Liver (tissue), 9 donors: Measurements from ENCODE around the gene MYO18A. TPM values are rescaled to one million over a fixed set of nuclear protein-coding genes. Genes with fewer than 3 reads are reported as not detected.

ENCODE experiments used
- DNase-seq: peaks from one replicate; pipeline ENCODE4 v3.0.0-alpha.2; 2017; ENCODE audit warnings: low spot score
- H3K27ac ChIP-seq, 2 donors: one replicate each; pipeline ENCODE4 v1.7.0; 2013; ENCODE audit warnings: inconsistent platforms in 2 of 2, low read length in 2 of 2, control low read depth in 1 of 2, low read depth in 1 of 2, mild to moderate bottlenecking in 1 of 2
- H3K27me3 ChIP-seq, 4 donors: one replicate each; pipeline versions ENCODE4 v1.6.1 to v1.7.0; 2013; ENCODE audit warnings: low read length in 3 of 4, inconsistent platforms in 1 of 4, mild to moderate bottlenecking in 1 of 4, moderate library complexity in 1 of 4; ENCODE audit not compliant: control insufficient read depth in 4 of 4, insufficient read depth in 4 of 4
- H3K36me3 ChIP-seq, 4 donors: one replicate each; pipeline versions ENCODE4 v1.6.1 to v1.7.0; 2013; ENCODE audit warnings: low read length in 3 of 4, mild to moderate bottlenecking in 3 of 4, low read depth in 1 of 4, moderate library complexity in 1 of 4; ENCODE audit not compliant: control insufficient read depth in 4 of 4, insufficient read depth in 3 of 4
- H3K4me1 ChIP-seq, 4 donors: one replicate each; pipeline versions ENCODE4 v1.6.1 to v1.7.0; 2013; ENCODE audit warnings: low read length in 3 of 4, mild to moderate bottlenecking in 3 of 4, moderate library complexity in 1 of 4; ENCODE audit not compliant: control insufficient read depth in 4 of 4, insufficient read depth in 4 of 4
- H3K4me3 ChIP-seq, 3 donors: one replicate each; pipeline versions ENCODE4 v1.6.1 to v1.7.0; 2013; ENCODE audit warnings: low read length in 3 of 3, control low read depth in 1 of 3, low read depth in 1 of 3, mild to moderate bottlenecking in 1 of 3
- H3K9ac ChIP-seq, 2 donors: one replicate each; pipeline ENCODE4 v1.7.0; 2013; ENCODE audit warnings: low read length in 2 of 2, mild to moderate bottlenecking in 2 of 2, moderate library complexity in 2 of 2, control low read depth in 1 of 2, low read depth in 1 of 2
- H3K9me3 ChIP-seq, 4 donors: one replicate each; pipeline versions ENCODE4 v1.6.1 to v1.7.0; 2013; ENCODE audit warnings: low read length in 3 of 4; ENCODE audit not compliant: control insufficient read depth in 4 of 4
- EGR1 ChIP-seq, 2 donors: IDR thresholded peaks; 2 replicates each; pipeline ENCODE4 v1.6.1; 2016 to 2018; ENCODE audit warnings: antibody characterized with exemption in 2 of 2, low read depth in 2 of 2
- FOXA1 ChIP-seq: IDR thresholded peaks from 2 replicates; pipeline ENCODE4 v1.6.1; 2016; ENCODE audit warnings: antibody characterized with exemption
- FOXA2 ChIP-seq: IDR thresholded peaks from 2 replicates; pipeline ENCODE4 v1.6.1; 2016; ENCODE audit warnings: antibody characterized with exemption
- GABPA ChIP-seq, 2 donors: IDR thresholded peaks in 1 of 2; conservative IDR thresholded peaks in 1 of 2; 2 replicates each; pipeline ENCODE4 v1.6.1; 2016; ENCODE audit warnings: antibody characterized with exemption in 2 of 2, mild to moderate bottlenecking in 1 of 2, moderate library complexity in 1 of 2
- HNF4A ChIP-seq, 2 donors: conservative IDR thresholded peaks; 2 replicates each; pipeline ENCODE4 v1.6.1; 2016; ENCODE audit warnings: antibody characterized with exemption in 2 of 2, mild to moderate bottlenecking in 2 of 2
- HNF4G ChIP-seq: IDR thresholded peaks from 2 replicates; pipeline ENCODE4 v1.6.1; 2016; ENCODE audit warnings: antibody characterized with exemption
- JUND ChIP-seq, 2 donors: IDR thresholded peaks; 2 replicates each; pipeline ENCODE4 v1.6.1; 2016; ENCODE audit warnings: antibody characterized with exemption in 2 of 2
- NR2F2 ChIP-seq: IDR thresholded peaks from 2 replicates; pipeline ENCODE4 v1.6.1; 2016; ENCODE audit warnings: antibody characterized with exemption
- RAD21 ChIP-seq, 2 donors: IDR thresholded peaks; 2 replicates each; pipeline ENCODE4 v1.6.1; 2016; ENCODE audit warnings: antibody characterized with exemption in 2 of 2, mild to moderate bottlenecking in 2 of 2
- RXRA ChIP-seq, 2 donors: IDR thresholded peaks; 2 replicates each; pipeline ENCODE4 v1.6.1; 2017 to 2018; ENCODE audit warnings: antibody characterized with exemption in 2 of 2, mild to moderate bottlenecking in 1 of 2
- SP1 ChIP-seq: IDR thresholded peaks from 2 replicates; pipeline ENCODE4 v1.6.1; 2018; ENCODE audit warnings: antibody characterized with exemption, mild to moderate bottlenecking
- TAF1 ChIP-seq: conservative IDR thresholded peaks from 2 replicates; pipeline ENCODE4 v1.6.1; 2016; ENCODE audit warnings: antibody characterized with exemption, mild to moderate bottlenecking
- YY1 ChIP-seq: IDR thresholded peaks from 2 replicates; pipeline ENCODE4 v1.6.1; 2016; ENCODE audit warnings: antibody characterized with exemption, mild to moderate bottlenecking
- WGBS: extraction: QIAGEN DNeasy Blood & Tissue Kit; methylation state at CpG from one replicate; pipeline ENCODE4 v1.1.7; 2013; 5-methylcytosine and 5-hydroxymethylcytosine counted together
- polyA plus RNA-seq, 2 donors: library from polyadenylated mRNA; stranded (reverse) in 1 of 2; unstranded in 1 of 2; fragments of 200-250 nt in 1 of 2; fragments of >200 nt in 1 of 2; fragmentation: Nextera tagmentation in 1 of 2; extraction: Ambion mirVana in 1 of 2; gene quantifications; one replicate each; pipeline versions ENCODE4 v1.2.1 to v1.2.3, GENCODE V29; 2013 to 2015
- total RNA-seq, 2 donors: library from RNA; depleted of rRNA; stranded (reverse); fragments of >200 nt; gene quantifications; one replicate each; pipeline ENCODE4 v1.2.3, GENCODE V29; 2014
- TF ChIP-seq, protein P1 (sequence below): IDR thresholded peaks from 2 replicates; pipeline ENCODE4 v1.6.1; 2016; ENCODE audit warnings: antibody characterized with exemption
- TF ChIP-seq, protein P2 (sequence below): IDR thresholded peaks from 2 replicates; pipeline ENCODE4 v1.6.1; 2016; ENCODE audit warnings: antibody characterized with exemption
- TF ChIP-seq, protein P3 (sequence below): IDR thresholded peaks from 2 replicates; pipeline ENCODE4 v1.6.1; 2016; ENCODE audit warnings: antibody characterized with exemption
- TF ChIP-seq, protein P4 (sequence below): IDR thresholded peaks from 2 replicates; pipeline ENCODE4 v1.6.1; 2016; ENCODE audit warnings: antibody characterized with exemption, mild to moderate bottlenecking
- TF ChIP-seq, protein P5 (sequence below): fragments of 150-350 bp; IDR thresholded peaks from 2 replicates; pipeline ENCODE4 v1.5.1; 2017; ENCODE audit warnings: improper control_type of control experiment, low read depth, low read length; ENCODE audit not compliant: missing input control
- donor health status: healthy.
- donor health status: healthy.
- donor health status: healthy.
- donor health status: healthy.
- donor health status: healthy.

Gene MYO18A
- total and polyA plus RNA-seq, 4 donors, result 26.3 to 81.6 (median 37.3) TPM

DNA sequence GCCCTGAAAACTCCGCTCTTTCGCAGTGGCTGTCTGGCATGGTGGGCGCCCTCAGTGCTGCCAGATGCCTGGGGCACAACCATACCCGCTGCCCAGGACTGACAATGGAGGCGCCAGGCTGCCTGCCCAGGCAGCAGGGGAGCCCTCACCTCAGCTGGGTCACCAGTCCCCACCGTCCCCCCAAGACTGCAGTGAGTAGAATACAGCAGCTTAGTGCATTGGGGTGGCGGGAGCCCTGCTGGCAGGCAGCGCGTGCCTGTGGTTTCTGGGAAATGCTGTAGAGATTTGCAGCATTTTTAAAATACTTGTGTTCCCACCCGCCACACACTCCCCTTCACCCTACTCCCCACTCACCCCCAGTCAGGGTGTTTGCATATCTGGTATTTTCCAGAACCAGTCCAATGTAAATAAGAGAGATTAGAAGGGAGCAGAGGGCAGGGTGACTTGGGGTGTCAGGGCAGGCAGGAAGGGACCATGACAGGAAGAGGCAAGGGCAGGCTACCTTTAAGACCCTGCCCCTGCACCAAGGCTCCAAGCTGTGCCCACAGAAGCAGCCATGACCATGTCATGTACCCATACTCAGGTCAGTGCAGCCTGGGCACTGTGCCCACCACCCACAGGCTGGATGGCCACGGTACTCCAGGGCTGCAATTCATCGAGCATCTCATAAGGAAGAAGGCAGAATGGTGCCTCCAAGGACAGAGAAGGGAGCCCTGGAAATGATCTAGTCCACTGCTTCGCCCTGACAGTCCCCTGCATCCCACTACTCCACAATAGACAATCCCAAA is 21.5 kb downstream of the MYO18A start:
- Histone ChIP-seq H3K36me3 (no peaks in the 10 kb centered on the region), H3K27ac (peak overlapping the region; percentile 85 to 94), H3K27me3 (no peaks in the 10 kb centered on the region), H3K4me3 (peak overlapping the region in 1 of 3 donors; percentile 2), H3K9me3 (no peaks in the 10 kb centered on the region), H3K9ac (peak overlapping the region in 1 of 2 donors; percentile 43), H3K4me1 (peaks cover 64 to 97% (median 89%) of the 10 kb centered on the region in 4 donors)
- WGBS, result 48% methylated on average over 13 of the region's 13 CpGs
- DNase-seq, result no peak
- TF ChIP-seq, protein P1, sequence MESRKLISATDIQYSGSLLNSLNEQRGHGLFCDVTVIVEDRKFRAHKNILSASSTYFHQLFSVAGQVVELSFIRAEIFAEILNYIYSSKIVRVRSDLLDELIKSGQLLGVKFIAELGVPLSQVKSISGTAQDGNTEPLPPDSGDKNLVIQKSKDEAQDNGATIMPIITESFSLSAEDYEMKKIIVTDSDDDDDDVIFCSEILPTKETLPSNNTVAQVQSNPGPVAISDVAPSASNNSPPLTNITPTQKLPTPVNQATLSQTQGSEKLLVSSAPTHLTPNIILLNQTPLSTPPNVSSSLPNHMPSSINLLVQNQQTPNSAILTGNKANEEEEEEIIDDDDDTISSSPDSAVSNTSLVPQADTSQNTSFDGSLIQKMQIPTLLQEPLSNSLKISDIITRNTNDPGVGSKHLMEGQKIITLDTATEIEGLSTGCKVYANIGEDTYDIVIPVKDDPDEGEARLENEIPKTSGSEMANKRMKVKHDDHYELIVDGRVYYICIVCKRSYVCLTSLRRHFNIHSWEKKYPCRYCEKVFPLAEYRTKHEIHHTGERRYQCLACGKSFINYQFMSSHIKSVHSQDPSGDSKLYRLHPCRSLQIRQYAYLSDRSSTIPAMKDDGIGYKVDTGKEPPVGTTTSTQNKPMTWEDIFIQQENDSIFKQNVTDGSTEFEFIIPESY, result no peak
- peak; percentile 75 to 83 for TF ChIP-seq HNF4A (conservative IDR thresholded peaks at IDR 0.05)
- TF ChIP-seq, protein P2, sequence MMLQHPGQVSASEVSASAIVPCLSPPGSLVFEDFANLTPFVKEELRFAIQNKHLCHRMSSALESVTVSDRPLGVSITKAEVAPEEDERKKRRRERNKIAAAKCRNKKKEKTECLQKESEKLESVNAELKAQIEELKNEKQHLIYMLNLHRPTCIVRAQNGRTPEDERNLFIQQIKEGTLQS, result no peak
- peak; percentile 45 for TF ChIP-seq YY1
- TF ChIP-seq FOXA2, result peak; percentile 97
- TF ChIP-seq RXRA (IDR thresholded peaks at IDR 0.05), result peak; percentile 89
- peak in 1 of 2 donors; percentile 23 for TF ChIP-seq EGR1 (IDR thresholded peaks at IDR 0.05; ENCODE audit: low read depth in 2 of 2)
- no peak for TF ChIP-seq TAF1
- TF ChIP-seq, protein P3, sequence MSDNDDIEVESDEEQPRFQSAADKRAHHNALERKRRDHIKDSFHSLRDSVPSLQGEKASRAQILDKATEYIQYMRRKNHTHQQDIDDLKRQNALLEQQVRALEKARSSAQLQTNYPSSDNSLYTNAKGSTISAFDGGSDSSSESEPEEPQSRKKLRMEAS, result peak; percentile 39
- no peak for TF ChIP-seq JUND (IDR thresholded peaks at IDR 0.05)
- peak; percentile 86 for TF ChIP-seq SP1
- TF ChIP-seq, protein P4, sequence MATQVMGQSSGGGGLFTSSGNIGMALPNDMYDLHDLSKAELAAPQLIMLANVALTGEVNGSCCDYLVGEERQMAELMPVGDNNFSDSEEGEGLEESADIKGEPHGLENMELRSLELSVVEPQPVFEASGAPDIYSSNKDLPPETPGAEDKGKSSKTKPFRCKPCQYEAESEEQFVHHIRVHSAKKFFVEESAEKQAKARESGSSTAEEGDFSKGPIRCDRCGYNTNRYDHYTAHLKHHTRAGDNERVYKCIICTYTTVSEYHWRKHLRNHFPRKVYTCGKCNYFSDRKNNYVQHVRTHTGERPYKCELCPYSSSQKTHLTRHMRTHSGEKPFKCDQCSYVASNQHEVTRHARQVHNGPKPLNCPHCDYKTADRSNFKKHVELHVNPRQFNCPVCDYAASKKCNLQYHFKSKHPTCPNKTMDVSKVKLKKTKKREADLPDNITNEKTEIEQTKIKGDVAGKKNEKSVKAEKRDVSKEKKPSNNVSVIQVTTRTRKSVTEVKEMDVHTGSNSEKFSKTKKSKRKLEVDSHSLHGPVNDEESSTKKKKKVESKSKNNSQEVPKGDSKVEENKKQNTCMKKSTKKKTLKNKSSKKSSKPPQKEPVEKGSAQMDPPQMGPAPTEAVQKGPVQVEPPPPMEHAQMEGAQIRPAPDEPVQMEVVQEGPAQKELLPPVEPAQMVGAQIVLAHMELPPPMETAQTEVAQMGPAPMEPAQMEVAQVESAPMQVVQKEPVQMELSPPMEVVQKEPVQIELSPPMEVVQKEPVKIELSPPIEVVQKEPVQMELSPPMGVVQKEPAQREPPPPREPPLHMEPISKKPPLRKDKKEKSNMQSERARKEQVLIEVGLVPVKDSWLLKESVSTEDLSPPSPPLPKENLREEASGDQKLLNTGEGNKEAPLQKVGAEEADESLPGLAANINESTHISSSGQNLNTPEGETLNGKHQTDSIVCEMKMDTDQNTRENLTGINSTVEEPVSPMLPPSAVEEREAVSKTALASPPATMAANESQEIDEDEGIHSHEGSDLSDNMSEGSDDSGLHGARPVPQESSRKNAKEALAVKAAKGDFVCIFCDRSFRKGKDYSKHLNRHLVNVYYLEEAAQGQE, result peak; percentile 40
- peak; percentile 88 for TF ChIP-seq NR2F2
- TF ChIP-seq GABPA (IDR thresholded peaks at IDR 0.05 in 1 of 2, conservative IDR thresholded peaks at IDR 0.05 in 1 of 2), result no peak
- TF ChIP-seq, protein P5, sequence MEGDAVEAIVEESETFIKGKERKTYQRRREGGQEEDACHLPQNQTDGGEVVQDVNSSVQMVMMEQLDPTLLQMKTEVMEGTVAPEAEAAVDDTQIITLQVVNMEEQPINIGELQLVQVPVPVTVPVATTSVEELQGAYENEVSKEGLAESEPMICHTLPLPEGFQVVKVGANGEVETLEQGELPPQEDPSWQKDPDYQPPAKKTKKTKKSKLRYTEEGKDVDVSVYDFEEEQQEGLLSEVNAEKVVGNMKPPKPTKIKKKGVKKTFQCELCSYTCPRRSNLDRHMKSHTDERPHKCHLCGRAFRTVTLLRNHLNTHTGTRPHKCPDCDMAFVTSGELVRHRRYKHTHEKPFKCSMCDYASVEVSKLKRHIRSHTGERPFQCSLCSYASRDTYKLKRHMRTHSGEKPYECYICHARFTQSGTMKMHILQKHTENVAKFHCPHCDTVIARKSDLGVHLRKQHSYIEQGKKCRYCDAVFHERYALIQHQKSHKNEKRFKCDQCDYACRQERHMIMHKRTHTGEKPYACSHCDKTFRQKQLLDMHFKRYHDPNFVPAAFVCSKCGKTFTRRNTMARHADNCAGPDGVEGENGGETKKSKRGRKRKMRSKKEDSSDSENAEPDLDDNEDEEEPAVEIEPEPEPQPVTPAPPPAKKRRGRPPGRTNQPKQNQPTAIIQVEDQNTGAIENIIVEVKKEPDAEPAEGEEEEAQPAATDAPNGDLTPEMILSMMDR, result no peak
- no peak for TF ChIP-seq RAD21 (IDR thresholded peaks at IDR 0.05)
- TF ChIP-seq FOXA1, result peak; percentile 97
- TF ChIP-seq HNF4G, result peak; percentile 24
